ENCODE results near the gene MADCAM1. TPM values are rescaled to one million over a fixed set of nuclear protein-coding genes. Genes with fewer than 3 reads are reported as not detected.

Gene MADCAM1
- total and polyA plus RNA-seq, 2 donors (not counting 1 experiment from before 2014, with no cell fraction given), result 0.70 to 2.5 TPM

DNA sequence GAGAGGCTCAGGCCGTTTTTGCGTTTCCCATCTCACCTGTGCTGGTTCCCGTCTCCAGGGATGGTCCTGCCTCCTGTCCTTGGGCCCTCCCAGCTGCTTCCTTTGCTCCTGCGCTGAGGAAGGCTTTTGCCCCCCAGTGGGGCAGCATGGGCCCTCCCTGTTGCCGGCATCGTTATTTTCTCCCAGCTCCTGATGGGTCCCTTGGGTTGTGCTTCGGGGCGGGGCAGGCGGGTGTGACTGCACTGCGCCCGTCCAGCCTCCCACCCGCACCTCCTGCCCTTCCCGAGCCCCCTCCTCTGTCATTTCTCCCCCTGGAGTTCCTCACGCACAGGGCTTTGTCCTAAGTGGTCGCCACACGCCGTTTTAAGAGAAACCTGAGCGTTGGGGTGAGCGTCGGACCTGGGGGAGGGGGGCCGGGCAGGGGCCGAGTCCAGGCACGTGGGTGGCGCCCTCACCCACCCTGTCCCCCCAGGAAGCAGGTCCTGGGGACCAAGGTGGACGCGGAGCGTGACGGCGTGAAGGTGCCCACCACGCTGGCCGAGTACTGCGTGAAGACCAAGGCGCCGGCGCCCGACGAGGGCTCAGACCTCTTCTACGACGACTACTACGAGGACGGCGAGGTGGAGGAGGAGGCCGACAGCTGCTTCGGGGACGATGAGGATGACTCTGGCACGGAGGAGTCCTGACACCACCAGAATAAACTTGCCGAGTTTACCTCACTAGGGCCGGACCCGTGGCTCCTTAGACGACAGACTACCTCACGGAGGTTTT, 44.8 kb downstream of the MADCAM1 start:
- Histone ChIP-seq H3K27me3 (replicated peaks in 1 of 4; ENCODE audit: control extremely low read depth in 1 of 4, control insufficient read depth in 3 of 4, insufficient read depth in 4 of 4, low read length in 3 of 4) (no peaks in the 10 kb centered on the region), H3K4me3 (ENCODE audit: control extremely low read depth in 1 of 5, extremely low read depth in 1 of 5, insufficient read depth in 1 of 5, low read depth in 2 of 5, low read length in 4 of 5) (no peak overlapping the region), H3K27ac (ENCODE audit: low read length in 2 of 2) (no peak overlapping the region), H2AFZ (ENCODE audit: insufficient read depth, low read depth, low read length, poor library complexity, severe bottlenecking) (no peak overlapping the region), H4K20me1 (ENCODE audit: control insufficient read depth, insufficient read depth, low read length, poor library complexity, severe bottlenecking) (peaks cover 25% of the 10 kb centered on the region), H3K36me3 (replicated peaks in 1 of 2; ENCODE audit: control extremely low read depth in 1 of 2, control insufficient read depth in 1 of 2, extremely low read depth in 1 of 2, insufficient read depth in 2 of 2, low read length in 1 of 2) (peaks cover 0 to 21% of the 10 kb centered on the region in 2 experiments), H3K79me2 (ENCODE audit: control insufficient read depth, insufficient read depth, low read length) (peaks cover 6% of the 10 kb centered on the region), H3K4me2 (replicated peaks; ENCODE audit: low read depth, low read length, poor library complexity, severe bottlenecking) (no peak overlapping the region), H3K9me3 (ENCODE audit: control extremely low read depth in 1 of 3, control insufficient read depth in 2 of 3, insufficient read depth in 1 of 3, low read length in 2 of 3) (no peaks in the 10 kb centered on the region), H3K4me1 (ENCODE audit: control insufficient read depth in 2 of 2, insufficient read depth in 2 of 2, low read length in 2 of 2) (no peaks in the 10 kb centered on the region), H3K9ac (ENCODE audit: low read length) (no peak overlapping the region)
- Mint-ChIP-seq H3K4me3 (no peak overlapping the region), H3K27me3 (no peaks in the 10 kb centered on the region), H3K4me1 (no peaks in the 10 kb centered on the region), H3K27ac (no peak overlapping the region), H3K9me3 (ENCODE audit: insufficient read depth) (no peaks in the 10 kb centered on the region)
- DNase-seq (no peak), ATAC-seq (ENCODE audit: low read depth) (no peak)
- TF ChIP-seq, protein P1, sequence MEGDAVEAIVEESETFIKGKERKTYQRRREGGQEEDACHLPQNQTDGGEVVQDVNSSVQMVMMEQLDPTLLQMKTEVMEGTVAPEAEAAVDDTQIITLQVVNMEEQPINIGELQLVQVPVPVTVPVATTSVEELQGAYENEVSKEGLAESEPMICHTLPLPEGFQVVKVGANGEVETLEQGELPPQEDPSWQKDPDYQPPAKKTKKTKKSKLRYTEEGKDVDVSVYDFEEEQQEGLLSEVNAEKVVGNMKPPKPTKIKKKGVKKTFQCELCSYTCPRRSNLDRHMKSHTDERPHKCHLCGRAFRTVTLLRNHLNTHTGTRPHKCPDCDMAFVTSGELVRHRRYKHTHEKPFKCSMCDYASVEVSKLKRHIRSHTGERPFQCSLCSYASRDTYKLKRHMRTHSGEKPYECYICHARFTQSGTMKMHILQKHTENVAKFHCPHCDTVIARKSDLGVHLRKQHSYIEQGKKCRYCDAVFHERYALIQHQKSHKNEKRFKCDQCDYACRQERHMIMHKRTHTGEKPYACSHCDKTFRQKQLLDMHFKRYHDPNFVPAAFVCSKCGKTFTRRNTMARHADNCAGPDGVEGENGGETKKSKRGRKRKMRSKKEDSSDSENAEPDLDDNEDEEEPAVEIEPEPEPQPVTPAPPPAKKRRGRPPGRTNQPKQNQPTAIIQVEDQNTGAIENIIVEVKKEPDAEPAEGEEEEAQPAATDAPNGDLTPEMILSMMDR (IDR thresholded peaks at IDR 0.05), result no peak
- TF ChIP-seq EZH2 (IDR thresholded peaks at IDR 0.05; ENCODE audit: borderline replicate concordance, insufficient read depth, low read depth, low read length, poor library complexity, severe bottlenecking), result no peak
- ChIA-PET CTCF (no interaction called here), POLR2A (no interaction called here)
- 95% methylated on average over 50 of the region's 51 CpGs for WGBS (ENCODE audit: insufficient coverage)
- intact Hi-C loops (cut with micrococcal nuclease), result no loop called here

DNA sequence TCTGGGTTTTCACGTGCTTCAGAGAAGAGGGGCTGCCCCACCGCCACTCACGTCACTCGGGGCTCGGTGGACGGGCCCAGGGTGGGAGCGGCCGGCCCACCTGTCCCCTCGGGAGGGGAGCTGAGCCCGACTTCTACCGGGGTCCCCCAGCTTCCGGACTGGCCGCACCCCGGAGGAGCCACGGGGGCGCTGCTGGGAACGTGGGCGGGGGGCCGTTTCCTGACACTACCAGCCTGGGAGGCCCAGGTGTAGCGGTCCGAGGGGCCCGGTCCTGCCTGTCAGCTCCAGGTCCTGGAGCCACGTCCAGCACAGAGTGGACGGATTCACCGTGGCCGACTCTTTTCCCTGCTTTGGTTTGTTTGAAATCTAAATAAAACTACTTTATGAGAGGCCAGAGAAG, 45.4 kb downstream of the MADCAM1 start:
- POLR2A ChIA-PET, result no interaction called here
- no peaks in the 10 kb centered on the region for H3K4me1 Mint-ChIP-seq
- intact Hi-C loops (cut with micrococcal nuclease), result no loop called here

More for the DNA sequence above, 45.4 kb downstream of the MADCAM1 start:
- Histone ChIP-seq H3K27me3 (replicated peaks in 1 of 4; ENCODE audit: control extremely low read depth in 1 of 4, control insufficient read depth in 3 of 4, insufficient read depth in 4 of 4, low read length in 3 of 4) (no peaks in the 10 kb centered on the region), H3K9ac (ENCODE audit: low read length) (no peak overlapping the region), H3K4me1 (ENCODE audit: control insufficient read depth in 2 of 2, insufficient read depth in 2 of 2, low read length in 2 of 2) (no peaks in the 10 kb centered on the region), H3K4me2 (replicated peaks; ENCODE audit: low read depth, low read length, poor library complexity, severe bottlenecking) (no peak overlapping the region), H4K20me1 (ENCODE audit: control insufficient read depth, insufficient read depth, low read length, poor library complexity, severe bottlenecking) (peaks cover 19% of the 10 kb centered on the region), H2AFZ (ENCODE audit: insufficient read depth, low read depth, low read length, poor library complexity, severe bottlenecking) (no peak overlapping the region), H3K4me3 (ENCODE audit: control extremely low read depth in 1 of 5, extremely low read depth in 1 of 5, insufficient read depth in 1 of 5, low read depth in 2 of 5, low read length in 4 of 5) (no peak overlapping the region), H3K79me2 (ENCODE audit: control insufficient read depth, insufficient read depth, low read length) (no peaks in the 10 kb centered on the region), H3K9me3 (ENCODE audit: control extremely low read depth in 1 of 3, control insufficient read depth in 2 of 3, insufficient read depth in 1 of 3, low read length in 2 of 3) (no peaks in the 10 kb centered on the region), H3K27ac (ENCODE audit: low read length in 2 of 2) (no peak overlapping the region), H3K36me3 (replicated peaks in 1 of 2; ENCODE audit: control extremely low read depth in 1 of 2, control insufficient read depth in 1 of 2, extremely low read depth in 1 of 2, insufficient read depth in 2 of 2, low read length in 1 of 2) (peaks cover 0 to 15% of the 10 kb centered on the region in 2 experiments)
- H3K4me3 Mint-ChIP-seq, result no peak overlapping the region
- H3K27me3 Mint-ChIP-seq, result no peaks in the 10 kb centered on the region
- TF ChIP-seq, protein P1 (IDR thresholded peaks at IDR 0.05), result no peak
- TF ChIP-seq EZH2 (IDR thresholded peaks at IDR 0.05; ENCODE audit: borderline replicate concordance, insufficient read depth, low read depth, low read length, poor library complexity, severe bottlenecking), result no peak
- WGBS (ENCODE audit: insufficient coverage), result 92% methylated on average over 22 of the region's 26 CpGs
- no peak overlapping the region for H3K27ac Mint-ChIP-seq
- ATAC-seq (ENCODE audit: low read depth), result no peak
- no peaks in the 10 kb centered on the region for H3K9me3 Mint-ChIP-seq (ENCODE audit: insufficient read depth)
- CTCF ChIA-PET, result no interaction called here
- no peak for DNase-seq

All from B cell (primary cell).